H1 (cell line): Measurements from ENCODE around the gene PACSIN2. TPM values are rescaled to one million over a fixed set of nuclear protein-coding genes. Genes with fewer than 3 reads are reported as not detected.

Experiments used
- KDM4A ChIP-seq: IDR thresholded peaks from one replicate; pipeline ENCODE4 v1.7.1; 2012; ENCODE audit warnings: low read depth, mild to moderate bottlenecking, moderate library complexity, low read length, inconsistent platforms; ENCODE audit not compliant: severe bottlenecking
- polyA plus RNA-seq, 7 experiments: library from polyadenylated mRNA; depleted of rRNA in 3 of 7; stranded (reverse) in 5 of 7; unstranded in 2 of 7; fragments of >200 nt in 5 of 7; fragments of 200-250 nt in 2 of 7; gene quantifications; 1 replicate in 5 of 7; 2 replicates in 1 of 7; 4 replicates in 1 of 7; pipeline versions ENCODE4 v1.2.1 to v1.2.3, GENCODE V29; 2011 to 2013; ENCODE audit warnings: missing spikeins in 2 of 7, mixed read lengths in 2 of 7
- total RNA-seq: library from RNA; stranded (reverse); fragmentation: NEBNext Ultra II Directional; extraction: Animal tissue kit (Norgen Biotek cat#: 25700); gene quantifications from 2 replicates; pipeline ENCODE4 v1.2.1, GENCODE V29; 2021

The PACSIN2 gene
- total and polyA plus RNA-seq, 2 of the 8 experiments (the other 6 are each of a cell fraction or from before 2014, with no cell fraction given), result 44.8 to 64.2 TPM

DNA sequence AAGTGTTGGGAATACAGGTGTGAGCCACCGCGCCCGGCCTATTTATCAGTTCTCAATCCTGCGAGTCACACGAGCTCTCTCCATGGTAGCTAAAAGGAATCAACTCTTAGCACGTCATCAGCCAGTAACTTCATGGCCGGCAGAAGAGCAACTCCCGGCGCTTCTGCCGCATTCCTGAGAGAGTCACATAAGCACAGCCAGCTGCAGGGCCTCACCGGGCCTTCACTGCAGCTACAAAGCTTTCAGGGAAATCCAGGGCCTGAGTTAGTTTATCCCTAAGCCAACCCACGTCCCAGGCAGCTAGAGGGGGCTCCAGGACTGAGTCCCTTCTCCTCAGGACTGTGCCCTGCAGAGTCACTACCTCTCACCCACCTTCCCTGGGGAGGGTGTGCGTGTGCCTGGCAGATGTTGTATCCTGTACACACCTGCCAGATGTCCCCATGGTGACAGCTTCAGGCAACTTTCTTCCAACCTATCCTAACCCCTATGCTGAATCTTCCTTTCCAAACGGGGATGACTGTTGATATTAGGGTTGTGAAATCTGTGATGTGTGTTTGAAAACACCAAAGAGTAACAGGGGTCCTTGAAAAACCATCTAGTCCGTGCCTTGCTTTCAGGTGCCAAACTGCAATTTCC, 112.0 kb downstream of the PACSIN2 start (continued):
- TF ChIP-seq KDM4A, result no peak
